ENCODE measurements around the gene SUV39H2.
A peak's percentile ranks its signal among the peaks of the same experiment; 100 is the strongest.
"Not testable (repeated sequence)": the region's sequence is repeated elsewhere in the genome, so short reads cannot be mapped to it uniquely, and the experiment has no call there.

The SUV39H2 gene

DNA sequence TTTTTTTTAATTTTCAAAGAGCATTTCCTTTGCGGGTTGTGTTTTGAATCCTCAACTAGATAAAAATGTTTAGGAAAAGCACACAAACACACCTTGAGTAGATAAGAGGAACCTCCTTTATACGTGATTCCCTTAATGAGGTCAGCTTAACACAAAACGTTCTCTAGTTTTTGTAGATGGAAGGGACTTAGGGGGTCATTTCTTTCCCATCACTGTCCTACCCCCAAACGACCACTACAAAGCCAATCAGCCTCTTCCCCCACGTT lies 1.2 kb downstream of the SUV39H2 start:
- peak overlapping the region; percentile 42 for H3K4me3 ChIP-seq (ENCODE audit: low read length)
- H3K9ac ChIP-seq (ENCODE audit: low read length): peak overlapping the region; percentile 66
- H3K4me1 ChIP-seq (ENCODE audit: control insufficient read depth, insufficient read depth, low read length): peaks cover 8% of the 10 kb centered on the region
- no peaks in the 10 kb centered on the region for H3K36me3 ChIP-seq (ENCODE audit: control insufficient read depth, insufficient read depth, low read length)
- H3K27me3 ChIP-seq (ENCODE audit: control insufficient read depth, insufficient read depth, low read length): no peaks in the 10 kb centered on the region
- no peaks in the 10 kb centered on the region for H3K9me3 ChIP-seq (ENCODE audit: control insufficient read depth, low read length)

DNA sequence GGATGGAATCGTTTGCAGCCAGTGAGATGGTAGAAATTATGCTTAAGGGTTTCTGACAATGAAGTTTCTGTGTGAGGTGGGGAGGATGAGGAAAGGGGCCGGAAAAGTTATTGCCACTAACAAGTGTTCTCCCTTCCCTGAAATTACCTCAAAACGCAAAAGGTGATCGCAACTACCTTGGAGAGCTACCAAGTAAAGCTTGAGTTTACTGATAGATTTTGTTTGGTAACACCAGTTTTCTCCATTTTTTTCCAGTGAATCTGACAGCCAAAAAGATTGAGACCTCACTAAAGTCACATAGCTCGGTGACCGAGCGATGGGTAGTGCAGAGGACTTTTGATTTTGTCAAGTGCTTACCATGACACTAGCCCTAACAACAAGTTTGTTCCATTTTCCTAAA lies 1.6 kb downstream of the SUV39H2 start:
- H3K4me3 ChIP-seq (ENCODE audit: low read length): no peak overlapping the region
- H3K4me1 ChIP-seq (ENCODE audit: control insufficient read depth, insufficient read depth, low read length): peaks cover 8% of the 10 kb centered on the region
- H3K9ac ChIP-seq (ENCODE audit: low read length): peak overlapping the region; percentile 66
- H3K9me3 ChIP-seq (ENCODE audit: control insufficient read depth, low read length): no peaks in the 10 kb centered on the region
- H3K36me3 ChIP-seq (ENCODE audit: control insufficient read depth, insufficient read depth, low read length): no peaks in the 10 kb centered on the region
- no peaks in the 10 kb centered on the region for H3K27me3 ChIP-seq (ENCODE audit: control insufficient read depth, insufficient read depth, low read length)

DNA sequence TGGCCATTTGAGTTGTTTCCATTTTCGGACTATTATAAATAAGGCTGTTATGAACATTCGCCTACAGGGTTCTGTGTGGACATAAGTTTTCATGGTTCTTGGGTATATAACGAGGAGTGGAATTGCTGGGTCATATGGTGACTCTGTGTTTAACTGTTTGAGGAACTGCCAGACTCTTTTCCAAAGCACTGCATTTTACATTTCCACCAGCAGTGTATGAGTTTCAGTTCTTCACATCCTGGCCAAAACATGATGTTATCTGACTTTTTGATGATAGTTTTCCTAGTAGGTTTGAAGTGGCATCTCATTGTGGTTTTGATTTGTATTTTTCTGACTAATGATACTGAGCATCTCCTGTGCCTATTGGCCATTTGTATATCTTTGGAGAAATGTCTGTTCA lies 5.4 kb downstream of the SUV39H2 start:
- H3K27me3 ChIP-seq (ENCODE audit: control insufficient read depth, insufficient read depth, low read length): no peaks in the 10 kb centered on the region
- H3K9ac ChIP-seq (ENCODE audit: low read length): no peak overlapping the region
- no peak overlapping the region for H3K4me3 ChIP-seq (ENCODE audit: low read length)
- H3K4me1 ChIP-seq (ENCODE audit: control insufficient read depth, insufficient read depth, low read length): peaks cover 8% of the 10 kb centered on the region
- no peaks in the 10 kb centered on the region for H3K36me3 ChIP-seq (ENCODE audit: control insufficient read depth, insufficient read depth, low read length)
- no peaks in the 10 kb centered on the region for H3K9me3 ChIP-seq (ENCODE audit: control insufficient read depth, low read length)

DNA sequence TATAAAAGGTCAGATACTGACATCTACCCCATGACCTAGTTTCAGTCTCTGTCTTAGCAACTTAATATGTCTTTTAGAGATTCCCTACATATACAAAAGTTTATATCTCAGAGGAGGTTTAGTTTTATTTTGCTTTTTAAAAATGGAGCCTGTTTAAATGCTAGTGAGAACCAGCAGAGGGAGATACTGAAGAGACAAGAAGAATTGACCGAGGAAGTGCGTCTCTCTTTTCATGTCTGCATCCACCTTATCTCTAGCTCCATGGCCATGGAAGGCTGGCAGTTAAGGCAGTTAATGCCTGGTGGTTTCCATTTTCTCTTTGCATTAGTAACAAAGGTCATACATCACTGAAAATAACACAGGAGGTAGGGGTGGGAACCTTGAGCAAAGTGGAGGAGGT lies 10.7 kb downstream of the SUV39H2 start:
- no peaks in the 10 kb centered on the region for H3K4me1 ChIP-seq (ENCODE audit: control insufficient read depth, insufficient read depth, low read length)
- no peak overlapping the region for H3K4me3 ChIP-seq (ENCODE audit: low read length)
- no peaks in the 10 kb centered on the region for H3K36me3 ChIP-seq (ENCODE audit: control insufficient read depth, insufficient read depth, low read length)
- H3K9ac ChIP-seq (ENCODE audit: low read length): no peak overlapping the region
- H3K27me3 ChIP-seq (ENCODE audit: control insufficient read depth, insufficient read depth, low read length): no peaks in the 10 kb centered on the region
- H3K9me3 ChIP-seq (ENCODE audit: control insufficient read depth, low read length): no peaks in the 10 kb centered on the region

DNA sequence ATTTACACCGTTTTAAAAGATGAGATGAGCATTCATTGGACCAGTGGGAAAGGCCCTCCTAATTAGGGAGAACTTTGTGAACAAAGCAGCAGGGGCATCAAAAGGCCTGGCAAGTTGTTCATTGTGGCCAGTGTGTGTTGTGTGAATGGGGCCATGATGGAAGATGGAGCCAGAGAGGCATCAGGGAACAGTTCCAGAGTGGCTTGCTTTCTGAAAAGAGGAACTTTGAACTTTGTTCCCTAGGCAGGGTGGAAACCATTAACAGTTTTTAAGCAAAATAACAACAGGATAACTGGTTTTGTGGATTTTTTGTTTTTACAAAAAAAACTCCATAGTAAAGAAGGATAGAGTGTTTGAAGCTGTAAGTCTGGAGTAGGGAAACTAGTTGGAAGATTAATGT lies 12.5 kb downstream of the SUV39H2 start:
- Histone ChIP-seq H3K9ac (ENCODE audit: low read length) (no peak overlapping the region), H3K4me3 (ENCODE audit: low read length) (no peak overlapping the region), H3K36me3 (ENCODE audit: control insufficient read depth, insufficient read depth, low read length) (no peaks in the 10 kb centered on the region), H3K27me3 (ENCODE audit: control insufficient read depth, insufficient read depth, low read length) (no peaks in the 10 kb centered on the region), H3K4me1 (ENCODE audit: control insufficient read depth, insufficient read depth, low read length) (no peaks in the 10 kb centered on the region), H3K9me3 (ENCODE audit: control insufficient read depth, low read length) (no peaks in the 10 kb centered on the region)

DNA sequence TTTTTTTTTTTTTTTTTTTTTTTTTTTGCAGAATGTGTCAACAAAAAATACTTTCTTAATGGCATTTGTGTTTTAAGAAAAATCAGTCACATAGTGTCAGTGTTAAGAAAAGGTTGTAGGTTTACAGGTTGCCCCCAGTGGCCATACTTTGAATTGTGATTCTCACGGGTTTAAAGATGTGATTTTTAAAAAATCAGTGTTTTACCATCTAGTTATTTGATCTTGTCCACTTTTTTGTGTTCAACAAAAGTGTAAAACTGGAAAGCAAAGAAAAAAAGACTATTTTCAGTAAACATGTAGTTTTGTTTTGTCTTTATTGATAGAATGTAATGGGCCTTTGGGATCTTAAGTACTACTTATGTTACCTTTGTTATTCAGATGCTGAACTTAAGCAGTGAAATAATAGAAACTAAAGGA lies 25.7 kb downstream of the SUV39H2 start:
- no peak overlapping the region for H3K9ac ChIP-seq (ENCODE audit: low read length)
- H3K36me3 ChIP-seq (ENCODE audit: control insufficient read depth, insufficient read depth, low read length): peaks cover 7% of the 10 kb centered on the region
- H3K9me3 ChIP-seq (ENCODE audit: control insufficient read depth, low read length): no peaks in the 10 kb centered on the region
- no peak overlapping the region for H3K4me3 ChIP-seq (ENCODE audit: low read length)
- no peaks in the 10 kb centered on the region for H3K4me1 ChIP-seq (ENCODE audit: control insufficient read depth, insufficient read depth, low read length)
- no peaks in the 10 kb centered on the region for H3K27me3 ChIP-seq (ENCODE audit: control insufficient read depth, insufficient read depth, low read length)

DNA sequence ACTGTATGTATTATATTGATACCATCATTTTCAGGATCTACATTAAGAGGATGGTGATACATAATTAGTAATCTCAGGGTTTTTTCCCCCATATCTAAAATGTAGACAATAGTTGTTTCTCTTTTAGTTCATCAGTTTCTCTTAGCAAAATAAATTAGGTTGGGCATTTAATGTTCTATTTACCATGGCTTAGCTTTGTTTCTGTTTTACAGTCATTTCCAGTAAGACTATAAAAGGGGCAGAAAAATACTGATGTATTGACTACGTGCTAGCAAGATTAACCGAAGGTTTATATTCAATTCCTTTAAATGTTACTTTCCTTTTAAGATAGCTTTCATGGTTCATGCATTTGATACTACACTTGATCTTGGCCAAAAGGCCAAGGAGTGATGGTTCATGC lies 26.2 kb downstream of the SUV39H2 start:
- peaks cover 7% of the 10 kb centered on the region for H3K36me3 ChIP-seq (ENCODE audit: control insufficient read depth, insufficient read depth, low read length)
- H3K9ac ChIP-seq (ENCODE audit: low read length): no peak overlapping the region
- no peak overlapping the region for H3K4me3 ChIP-seq (ENCODE audit: low read length)
- no peaks in the 10 kb centered on the region for H3K4me1 ChIP-seq (ENCODE audit: control insufficient read depth, insufficient read depth, low read length)
- H3K9me3 ChIP-seq (ENCODE audit: control insufficient read depth, low read length): no peaks in the 10 kb centered on the region
- H3K27me3 ChIP-seq (ENCODE audit: control insufficient read depth, insufficient read depth, low read length): no peaks in the 10 kb centered on the region

DNA sequence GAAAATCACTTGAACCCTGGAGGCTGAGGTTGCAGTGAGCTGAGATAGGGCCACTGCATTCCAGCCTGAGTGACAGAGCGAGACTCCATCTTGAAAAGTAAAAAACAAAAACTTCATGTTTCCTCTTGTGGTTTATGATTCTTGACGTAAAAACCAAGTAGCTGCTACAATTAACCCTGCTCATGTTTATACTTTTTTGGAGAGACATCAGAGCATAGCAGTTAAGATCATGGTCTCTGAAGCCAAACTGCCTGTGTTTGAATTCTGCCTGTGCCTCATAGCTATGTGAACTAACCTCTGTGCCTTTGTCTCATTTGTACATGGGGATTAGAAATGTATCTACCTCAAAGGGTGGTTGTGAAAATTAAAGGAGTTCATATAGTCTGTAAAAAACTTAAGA lies 27.2 kb downstream of the SUV39H2 start:
- Histone ChIP-seq H3K36me3 (ENCODE audit: control insufficient read depth, insufficient read depth, low read length) (peaks cover 7% of the 10 kb centered on the region), H3K27me3 (ENCODE audit: control insufficient read depth, insufficient read depth, low read length) (no peaks in the 10 kb centered on the region), H3K4me1 (ENCODE audit: control insufficient read depth, insufficient read depth, low read length) (no peaks in the 10 kb centered on the region), H3K9me3 (ENCODE audit: control insufficient read depth, low read length) (no peaks in the 10 kb centered on the region), H3K4me3 (ENCODE audit: low read length) (no peak overlapping the region), H3K9ac (ENCODE audit: low read length) (no peak overlapping the region)

DNA sequence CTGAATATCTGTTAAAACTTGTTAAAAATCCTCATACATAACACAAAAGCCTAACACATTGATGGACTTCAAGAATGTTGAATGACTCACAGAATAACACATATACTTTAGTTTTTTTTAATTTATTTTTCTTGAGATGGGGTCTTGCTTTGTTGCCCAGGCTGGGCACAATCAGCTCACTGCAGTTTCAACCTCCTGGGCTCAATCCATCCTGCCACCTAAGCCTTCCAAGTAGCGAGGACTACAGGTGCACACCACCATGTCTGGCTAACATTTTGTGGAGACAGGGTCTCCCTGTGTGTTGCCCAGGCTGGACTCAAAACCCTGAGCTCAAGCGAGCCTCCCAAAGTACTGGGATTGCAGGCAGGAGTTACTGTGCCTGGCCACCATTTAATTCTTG lies 28.1 kb downstream of the SUV39H2 start:
- H3K36me3 ChIP-seq (ENCODE audit: control insufficient read depth, insufficient read depth, low read length): peaks cover 7% of the 10 kb centered on the region
- no peaks in the 10 kb centered on the region for H3K27me3 ChIP-seq (ENCODE audit: control insufficient read depth, insufficient read depth, low read length)
- no peaks in the 10 kb centered on the region for H3K4me1 ChIP-seq (ENCODE audit: control insufficient read depth, insufficient read depth, low read length)
- no peak overlapping the region for H3K9ac ChIP-seq (ENCODE audit: low read length)
- H3K9me3 ChIP-seq (ENCODE audit: control insufficient read depth, low read length): no peaks in the 10 kb centered on the region
- H3K4me3 ChIP-seq (ENCODE audit: low read length): no peak overlapping the region

DNA sequence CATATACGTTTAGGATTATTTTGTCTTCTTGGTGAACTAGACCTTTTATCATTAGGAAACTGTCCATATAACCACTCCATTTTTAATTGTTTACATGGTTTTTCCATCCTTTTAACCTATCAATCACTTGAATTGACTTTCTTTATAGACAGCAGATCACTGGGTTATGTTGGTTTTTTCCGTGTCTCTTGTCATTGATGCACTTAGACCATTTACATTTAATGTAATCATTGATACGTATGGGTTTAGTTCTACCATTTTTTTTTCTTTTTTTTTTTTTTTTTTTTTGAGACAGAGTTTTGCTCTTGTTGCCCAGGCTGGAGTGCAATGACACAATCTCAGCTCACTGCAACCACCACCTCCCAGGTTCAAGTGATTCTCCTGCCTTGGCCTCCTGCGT lies 28.9 kb downstream of the SUV39H2 start:
- H3K4me1 ChIP-seq (ENCODE audit: control insufficient read depth, insufficient read depth, low read length); H3K4me3 ChIP-seq (ENCODE audit: low read length); H3K9ac ChIP-seq (ENCODE audit: low read length); H3K9me3 ChIP-seq (ENCODE audit: control insufficient read depth, low read length); H3K36me3 ChIP-seq (ENCODE audit: control insufficient read depth, insufficient read depth, low read length); H3K27me3 ChIP-seq (ENCODE audit: control insufficient read depth, insufficient read depth, low read length): not testable (repeated sequence)

DNA sequence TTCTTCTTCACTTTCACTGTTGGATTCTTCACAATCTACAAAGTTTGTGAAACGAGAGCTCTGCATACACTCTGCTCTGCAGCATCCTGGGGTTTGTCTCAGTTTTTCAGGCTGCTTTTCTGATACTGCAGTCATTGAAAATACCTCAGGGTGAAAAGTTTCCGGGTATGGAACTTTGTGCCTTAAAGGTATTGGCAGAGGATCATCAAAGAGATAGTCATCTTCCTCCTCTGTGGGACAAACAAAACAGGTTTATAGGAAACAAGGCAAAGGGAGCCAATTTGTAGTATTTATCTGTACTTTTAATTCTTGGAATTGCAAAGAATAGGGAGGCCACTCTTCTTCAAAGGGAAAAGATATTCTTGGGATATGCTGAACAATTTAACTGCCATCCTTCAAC lies 30.4 kb downstream of the SUV39H2 start:
- H3K4me1 ChIP-seq (ENCODE audit: control insufficient read depth, insufficient read depth, low read length): no peaks in the 10 kb centered on the region
- H3K4me3 ChIP-seq (ENCODE audit: low read length): no peak overlapping the region
- no peaks in the 10 kb centered on the region for H3K27me3 ChIP-seq (ENCODE audit: control insufficient read depth, insufficient read depth, low read length)
- no peak overlapping the region for H3K9ac ChIP-seq (ENCODE audit: low read length)
- no peaks in the 10 kb centered on the region for H3K9me3 ChIP-seq (ENCODE audit: control insufficient read depth, low read length)
- H3K36me3 ChIP-seq (ENCODE audit: control insufficient read depth, insufficient read depth, low read length): peaks cover 7% of the 10 kb centered on the region

DNA sequence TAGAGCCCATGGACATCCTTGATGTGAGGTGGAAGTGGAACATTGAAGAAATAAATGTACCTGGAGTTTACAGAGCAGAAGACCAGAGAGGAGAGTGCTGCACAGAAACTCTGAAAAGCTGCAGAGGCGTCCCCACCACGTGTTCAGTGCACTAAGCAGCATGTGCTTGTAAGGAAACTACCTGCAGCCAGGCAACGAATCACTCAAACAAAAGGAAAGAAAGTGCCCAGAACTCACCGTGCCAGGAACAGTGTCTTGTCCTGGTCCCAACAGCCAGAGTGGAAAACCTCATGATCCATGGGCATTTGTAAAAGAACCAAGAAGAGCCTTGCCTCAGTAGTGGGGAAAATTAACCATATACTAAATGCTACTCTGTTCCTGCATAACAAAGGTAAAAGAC lies 32.3 kb downstream of the SUV39H2 start:
- peaks cover 7% of the 10 kb centered on the region for H3K36me3 ChIP-seq (ENCODE audit: control insufficient read depth, insufficient read depth, low read length)
- H3K4me1 ChIP-seq (ENCODE audit: control insufficient read depth, insufficient read depth, low read length): no peaks in the 10 kb centered on the region
- H3K9ac ChIP-seq (ENCODE audit: low read length): no peak overlapping the region
- H3K9me3 ChIP-seq (ENCODE audit: control insufficient read depth, low read length): no peaks in the 10 kb centered on the region
- H3K4me3 ChIP-seq (ENCODE audit: low read length): no peak overlapping the region
- H3K27me3 ChIP-seq (ENCODE audit: control insufficient read depth, insufficient read depth, low read length): no peaks in the 10 kb centered on the region

DNA sequence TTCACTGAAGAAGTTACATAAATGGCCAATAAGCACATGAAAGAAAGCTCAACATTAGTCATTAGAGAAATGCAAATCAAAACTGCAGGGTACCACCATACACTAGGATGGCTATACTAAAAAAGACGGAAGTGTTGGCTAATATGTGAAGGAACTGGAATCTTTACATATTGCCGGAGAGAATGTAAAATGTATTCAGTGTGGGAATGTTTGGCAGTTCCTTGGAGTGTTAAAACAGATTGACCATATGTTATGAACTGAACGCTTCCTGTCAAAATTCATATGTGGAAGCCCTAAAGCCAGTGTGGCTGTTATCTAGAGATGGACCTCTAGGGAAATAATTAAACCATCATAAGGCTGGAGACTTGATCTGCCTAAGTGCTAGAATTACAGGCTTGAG lies 33.1 kb downstream of the SUV39H2 start:
- Histone ChIP-seq H3K27me3 (ENCODE audit: control insufficient read depth, insufficient read depth, low read length) (no peaks in the 10 kb centered on the region), H3K36me3 (ENCODE audit: control insufficient read depth, insufficient read depth, low read length) (peaks cover 7% of the 10 kb centered on the region), H3K4me1 (ENCODE audit: control insufficient read depth, insufficient read depth, low read length) (no peaks in the 10 kb centered on the region), H3K9me3 (ENCODE audit: control insufficient read depth, low read length) (no peaks in the 10 kb centered on the region), H3K4me3 (ENCODE audit: low read length) (no peak overlapping the region), H3K9ac (ENCODE audit: low read length) (no peak overlapping the region)

Data from mucosa of stomach (tissue), 1 donor.